ENCODE results near the gene P2RX2. TPM values are rescaled to one million over a fixed set of nuclear protein-coding genes. Genes with fewer than 3 reads are reported as not detected.

The P2RX2 gene
- total RNA-seq, 1 donor: not detected

GRCh38 chr12:132653567-132654290, 35.2 kb downstream of the P2RX2 start:
- peaks cover 31% of the 10 kb centered on the region for H3K36me3 ChIP-seq (ENCODE audit: insufficient read depth, low read length)
- H3K4me1 ChIP-seq (ENCODE audit: insufficient read depth, low read length): no peaks in the 10 kb centered on the region
- H3K9me3 ChIP-seq (ENCODE audit: low read depth, low read length): no peaks in the 10 kb centered on the region
- DNase-seq (ENCODE audit: insufficient read length, low spot score, missing footprints): peak; percentile 9
- no peak overlapping the region for H3K4me3 ChIP-seq (ENCODE audit: insufficient read depth, low read length)
- H3K27ac ChIP-seq (ENCODE audit: low read depth, low read length): no peak overlapping the region
- H4K20me1 ChIP-seq (ENCODE audit: insufficient read depth, low read length): no peaks in the 10 kb centered on the region
- H3K4me2 ChIP-seq (ENCODE audit: insufficient read depth, low read length): no peak overlapping the region
- no peak for TF ChIP-seq CTCF (IDR thresholded peaks at IDR 0.05; ENCODE audit: extremely low read depth, low read depth, low read length)
- no peaks in the 10 kb centered on the region for H3K79me2 ChIP-seq (ENCODE audit: insufficient read depth, low read length)
- no peaks in the 10 kb centered on the region for H3K27me3 ChIP-seq (ENCODE audit: insufficient read depth, low read length)
- no peak overlapping the region for H2AFZ ChIP-seq (ENCODE audit: low read length)

- Histone ChIP-seq H2AFZ (ENCODE audit: low read length) (no peak overlapping the region), H3K9me3 (ENCODE audit: low read depth, low read length) (no peaks in the 10 kb centered on the region), H3K27me3 (ENCODE audit: insufficient read depth, low read length) (no peaks in the 10 kb centered on the region), H4K20me1 (ENCODE audit: insufficient read depth, low read length) (no peaks in the 10 kb centered on the region), H3K79me2 (ENCODE audit: insufficient read depth, low read length) (no peaks in the 10 kb centered on the region), H3K4me2 (ENCODE audit: insufficient read depth, low read length) (no peak overlapping the region), H3K4me3 (ENCODE audit: insufficient read depth, low read length) (no peak overlapping the region), H3K27ac (ENCODE audit: low read depth, low read length) (no peak overlapping the region), H3K4me1 (ENCODE audit: insufficient read depth, low read length) (no peaks in the 10 kb centered on the region), H3K36me3 (ENCODE audit: insufficient read depth, low read length) (peaks cover 54% of the 10 kb centered on the region)
- DNase-seq (ENCODE audit: insufficient read length, low spot score, missing footprints): no peak
- TF ChIP-seq CTCF (IDR thresholded peaks at IDR 0.05; ENCODE audit: extremely low read depth, low read depth, low read length): no peak
These were observed 38.6 kb downstream of the P2RX2 start for GRCh38 chr12:132657004-132657727.

- Histone ChIP-seq H3K27ac (ENCODE audit: low read depth, low read length) (no peak overlapping the region), H3K9me3 (ENCODE audit: low read depth, low read length) (no peaks in the 10 kb centered on the region), H3K4me3 (ENCODE audit: insufficient read depth, low read length) (no peak overlapping the region), H3K4me2 (ENCODE audit: insufficient read depth, low read length) (no peak overlapping the region), H3K27me3 (ENCODE audit: insufficient read depth, low read length) (no peaks in the 10 kb centered on the region), H3K36me3 (ENCODE audit: insufficient read depth, low read length) (peaks cover 62% of the 10 kb centered on the region), H4K20me1 (ENCODE audit: insufficient read depth, low read length) (no peaks in the 10 kb centered on the region), H3K4me1 (ENCODE audit: insufficient read depth, low read length) (no peaks in the 10 kb centered on the region), H2AFZ (ENCODE audit: low read length) (no peak overlapping the region), H3K79me2 (ENCODE audit: insufficient read depth, low read length) (no peaks in the 10 kb centered on the region)
- TF ChIP-seq CTCF (IDR thresholded peaks at IDR 0.05; ENCODE audit: extremely low read depth, low read depth, low read length): no peak
- DNase-seq (ENCODE audit: insufficient read length, low spot score, missing footprints): no peak
These were observed 39.7 kb downstream of the P2RX2 start for GRCh38 chr12:132658149-132658894.

- DNase-seq (ENCODE audit: insufficient read length, low spot score, missing footprints): no peak
- Histone ChIP-seq H2AFZ (ENCODE audit: low read length) (no peak overlapping the region), H3K4me1 (ENCODE audit: insufficient read depth, low read length) (no peaks in the 10 kb centered on the region), H3K4me3 (ENCODE audit: insufficient read depth, low read length) (no peak overlapping the region), H4K20me1 (ENCODE audit: insufficient read depth, low read length) (no peaks in the 10 kb centered on the region), H3K79me2 (ENCODE audit: insufficient read depth, low read length) (no peaks in the 10 kb centered on the region), H3K4me2 (ENCODE audit: insufficient read depth, low read length) (no peak overlapping the region), H3K27ac (ENCODE audit: low read depth, low read length) (no peak overlapping the region), H3K36me3 (ENCODE audit: insufficient read depth, low read length) (peaks cover 62% of the 10 kb centered on the region), H3K27me3 (ENCODE audit: insufficient read depth, low read length) (no peaks in the 10 kb centered on the region), H3K9me3 (ENCODE audit: low read depth, low read length) (no peaks in the 10 kb centered on the region)
- TF ChIP-seq CTCF (IDR thresholded peaks at IDR 0.05; ENCODE audit: extremely low read depth, low read depth, low read length): no peak
These were observed 40.6 kb downstream of the P2RX2 start for GRCh38 chr12:132659146-132659545.

Measured in osteoblast (primary cell).